RKO (cell line): ENCODE results near the gene ADARB2.

Experiments used
- DNase-seq: peaks from one replicate; pipeline ENCODE4 v3.0.0-alpha.2; 2016; ENCODE audit warnings: low spot score

The ADARB2 gene

GRCh38 chr10:1187151-1187854, 550.0 kb downstream of the ADARB2 start:
- no peak for DNase-seq

DNA sequence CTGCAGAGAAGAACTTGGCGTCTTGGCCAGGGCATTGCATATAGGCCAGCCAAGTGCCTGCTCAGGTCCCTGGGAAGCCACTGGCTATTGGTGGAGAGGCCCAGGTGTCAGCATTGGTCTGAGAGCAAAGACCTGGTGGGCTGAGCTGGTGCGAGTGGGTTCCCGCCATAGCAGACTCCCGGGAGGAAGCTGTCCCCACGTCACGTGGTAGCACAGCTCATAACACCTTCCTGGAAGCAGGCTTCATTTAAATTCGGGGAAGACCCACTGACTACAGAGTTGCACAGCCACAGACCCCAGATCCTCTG, 550.7 kb downstream of the ADARB2 start:
- DNase-seq, result no peak

- no peak for DNase-seq
Measured at GRCh38 chr10:1185911-1186682, 551.2 kb downstream of the ADARB2 start.

GRCh38 chr10:1184541-1185430, 552.5 kb downstream of the ADARB2 start:
- DNase-seq, result no peak

DNA sequence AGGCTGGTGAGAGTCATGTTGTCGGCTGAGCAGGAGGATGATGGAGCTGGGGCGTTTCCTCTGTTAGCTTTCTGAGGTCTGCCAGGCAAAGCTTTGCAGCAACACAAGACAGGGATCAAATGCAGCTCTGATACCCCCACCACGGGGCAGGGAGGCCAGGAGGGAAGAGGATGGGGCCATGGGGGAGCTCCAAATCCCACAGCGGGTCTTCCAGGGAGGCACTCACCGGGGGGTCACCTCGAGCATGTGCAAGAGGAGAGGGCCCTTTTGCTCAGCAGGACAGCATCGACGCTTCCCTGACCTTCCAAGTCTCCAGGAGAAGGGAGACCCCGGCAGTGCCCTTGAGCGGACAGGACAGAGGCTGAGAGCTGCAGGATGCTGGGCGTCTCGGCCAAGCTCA, 553.6 kb downstream of the ADARB2 start:
- no peak for DNase-seq

DNA sequence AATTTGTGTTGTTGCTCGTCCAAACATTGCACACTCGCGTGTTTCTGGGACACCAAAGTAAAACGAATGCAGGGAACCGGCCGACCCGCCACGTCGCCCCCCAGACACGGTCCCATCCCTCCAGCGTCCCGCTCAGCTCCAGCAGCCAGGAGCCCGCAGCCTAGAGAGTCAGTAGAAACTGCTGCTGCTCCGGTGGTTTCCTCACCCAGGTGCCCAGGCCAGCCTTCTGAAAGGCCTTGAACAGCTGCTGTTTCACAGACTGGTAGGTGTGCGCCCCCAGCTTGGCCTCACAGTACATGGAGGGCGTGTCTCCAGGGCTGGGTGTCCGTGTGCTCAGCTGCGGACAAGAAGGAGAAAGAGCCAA, 554.3 kb downstream of the ADARB2 start:
- DNase-seq, result no peak

DNA sequence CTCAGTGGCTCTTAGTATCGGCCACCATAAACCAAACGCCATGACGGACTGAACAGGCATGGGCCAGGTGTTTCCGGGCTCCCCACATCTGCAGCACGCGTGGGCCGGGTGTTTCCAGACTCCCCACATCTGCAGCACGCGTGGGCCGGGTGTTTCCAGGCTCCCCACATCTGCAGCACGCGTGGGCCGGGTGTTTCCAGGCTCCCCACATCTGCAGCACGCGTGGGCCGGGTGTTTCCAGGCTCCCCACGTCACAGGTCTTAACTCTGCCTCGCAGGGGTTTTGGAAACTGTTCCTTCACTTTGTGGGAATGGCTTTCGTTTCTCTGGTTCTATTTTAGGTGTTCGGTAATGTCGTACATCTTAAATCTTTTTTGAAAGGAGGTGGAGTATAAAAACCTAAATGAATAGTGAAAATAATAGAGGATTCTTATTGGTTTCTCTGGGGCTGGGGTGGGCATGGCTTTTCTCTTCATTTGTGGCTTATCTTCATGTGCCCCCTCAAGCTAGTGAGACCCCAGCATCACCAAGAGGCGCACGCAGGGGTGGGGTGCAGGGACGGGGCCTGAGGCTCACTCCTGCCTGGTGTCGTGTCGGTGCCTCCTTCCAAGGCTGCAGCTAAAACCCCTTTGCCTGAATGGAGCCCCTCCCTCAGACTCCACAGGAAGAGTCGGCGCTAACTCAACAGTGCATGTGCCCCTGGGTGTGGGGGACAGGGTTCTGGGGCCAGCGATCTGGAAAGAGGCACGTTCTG, 554.9 kb downstream of the ADARB2 start:
- no peak for DNase-seq

GRCh38 chr10:1180836-1181235, 556.5 kb downstream of the ADARB2 start:
- peak; percentile 18 for DNase-seq

- no peak for DNase-seq
Measured at GRCh38 chr10:1180071-1180730, 557.1 kb downstream of the ADARB2 start.

DNA sequence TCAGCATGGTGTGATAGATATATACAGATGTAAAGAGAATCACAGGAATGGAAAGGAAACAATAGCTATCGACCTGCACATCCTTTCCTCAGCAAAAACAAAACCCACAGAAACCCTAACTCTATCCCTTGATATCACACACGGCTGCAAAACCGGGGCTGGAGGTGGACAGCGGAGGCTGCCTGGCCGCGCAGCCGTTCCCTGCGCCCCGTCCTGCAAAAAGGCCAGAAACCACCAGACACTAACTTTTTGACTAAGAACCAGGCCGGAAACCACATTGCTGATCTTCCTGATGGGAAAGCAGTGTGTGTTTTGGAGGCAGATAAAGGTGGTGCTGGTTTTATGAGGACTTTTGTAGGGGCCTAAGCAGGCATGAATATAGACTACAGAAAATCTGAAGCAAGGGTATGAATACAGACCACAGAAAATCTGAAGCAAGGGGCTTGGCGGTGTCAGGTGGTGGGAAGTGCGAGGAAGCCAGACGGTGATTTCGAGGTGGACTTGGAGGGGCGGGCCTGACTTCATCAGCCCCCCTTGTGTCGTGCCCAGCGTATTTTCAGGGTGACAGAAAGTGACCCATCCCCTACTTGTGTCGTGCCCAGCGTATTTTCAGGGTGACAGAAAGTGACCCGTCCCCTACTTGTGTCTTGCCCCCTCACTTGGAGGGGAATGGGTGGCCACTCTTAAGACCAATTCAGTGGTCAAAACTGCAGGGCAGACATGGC, 557.8 kb downstream of the ADARB2 start:
- DNase-seq, result no peak

GRCh38 chr10:1178506-1178905, 558.8 kb downstream of the ADARB2 start:
- no peak for DNase-seq

- DNase-seq, result no peak
Measured at GRCh38 chr10:1177936-1178335, 559.4 kb downstream of the ADARB2 start.

DNA sequence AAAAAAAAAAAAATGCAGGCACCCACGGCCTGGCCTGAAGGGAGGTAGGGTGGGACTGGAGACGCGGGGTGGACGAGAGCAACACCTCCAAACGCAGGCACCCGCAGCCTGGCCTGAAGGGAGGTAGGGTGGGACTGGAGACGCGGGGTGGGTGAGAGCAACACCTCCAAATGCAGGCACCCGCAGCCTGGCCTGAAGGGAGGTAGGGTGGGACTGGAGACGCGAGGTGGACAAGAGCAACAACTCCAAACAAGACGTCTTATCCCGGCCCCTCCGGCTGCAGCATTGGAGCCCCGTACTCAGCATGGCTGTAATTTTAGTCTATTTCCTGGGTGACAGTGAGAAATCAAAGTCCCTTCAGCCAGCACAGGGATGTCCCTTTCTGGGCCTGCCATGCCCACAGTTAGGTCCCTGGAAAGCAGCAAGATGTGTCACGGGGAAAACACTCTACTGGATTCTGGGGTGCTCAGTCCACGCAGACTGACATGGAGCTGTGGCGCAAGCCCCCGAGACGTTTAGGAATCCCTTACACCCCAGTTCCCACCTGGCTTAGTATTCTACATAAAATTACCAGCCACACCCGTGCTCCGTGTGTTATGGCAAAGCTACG, 561.3 kb downstream of the ADARB2 start:
- no peak for DNase-seq

DNA sequence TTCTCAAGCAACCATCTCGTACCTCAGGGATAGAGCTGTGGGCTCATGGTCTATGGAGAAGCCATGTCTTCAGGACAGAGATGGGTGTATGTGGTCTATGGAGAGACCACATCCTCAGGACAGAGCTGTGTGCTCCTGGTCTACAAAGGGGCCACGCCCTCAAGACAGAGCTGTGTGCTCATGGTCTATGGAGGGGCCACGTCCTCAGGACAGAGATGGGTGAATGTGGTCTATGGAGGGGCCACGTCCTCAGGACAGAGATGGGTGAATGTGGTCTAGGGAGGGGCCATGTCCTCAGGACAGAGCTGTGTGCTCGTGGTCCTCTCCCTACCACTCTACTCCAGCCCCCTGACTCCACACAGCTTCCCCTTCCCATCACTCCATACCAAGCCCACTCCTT, 563.3 kb downstream of the ADARB2 start:
- DNase-seq, result no peak

GRCh38 chr10:1173091-1173490, 564.2 kb downstream of the ADARB2 start:
- no peak for DNase-seq

GRCh38 chr10:1172256-1172984, 564.9 kb downstream of the ADARB2 start:
- DNase-seq, result no peak

DNA sequence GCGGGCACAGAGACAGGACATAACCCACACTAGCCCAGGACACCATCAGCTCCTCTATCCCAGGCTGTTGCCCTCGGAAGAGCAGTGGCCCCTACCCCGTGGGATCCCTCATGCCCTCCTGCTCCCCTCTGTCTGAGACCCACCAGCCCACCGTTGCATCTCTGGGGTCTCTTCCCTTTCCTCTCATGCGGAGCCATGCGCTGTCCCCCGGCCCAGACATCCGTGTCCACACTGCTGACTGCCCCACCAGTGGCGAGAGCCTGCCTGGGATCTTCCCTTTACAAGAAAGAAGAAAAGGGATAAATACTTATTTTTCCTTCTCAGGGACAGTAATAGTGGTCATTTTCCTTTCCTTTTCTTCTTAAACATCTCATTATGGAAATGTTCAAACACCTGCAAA, 565.7 kb downstream of the ADARB2 start:
- no peak for DNase-seq

- no peak for DNase-seq
Measured at GRCh38 chr10:1171182-1171581, 566.1 kb downstream of the ADARB2 start.

GRCh38 chr10:1170867-1171180, 566.5 kb downstream of the ADARB2 start:
- no peak for DNase-seq
